GM21381 (cell line): ENCODE data around the gene TET2.
A peak's percentile ranks its signal among the peaks of the same experiment; 100 is the strongest.

Experiments
- ATAC-seq: cut with Tn5 transposase; IDR thresholded peaks from one replicate; pipeline ENCODE4 v1.9.1; 2021; ENCODE audit warnings: mild to moderate bottlenecking, moderate library complexity; ENCODE audit not compliant: unreplicated experiment

Gene TET2

DNA sequence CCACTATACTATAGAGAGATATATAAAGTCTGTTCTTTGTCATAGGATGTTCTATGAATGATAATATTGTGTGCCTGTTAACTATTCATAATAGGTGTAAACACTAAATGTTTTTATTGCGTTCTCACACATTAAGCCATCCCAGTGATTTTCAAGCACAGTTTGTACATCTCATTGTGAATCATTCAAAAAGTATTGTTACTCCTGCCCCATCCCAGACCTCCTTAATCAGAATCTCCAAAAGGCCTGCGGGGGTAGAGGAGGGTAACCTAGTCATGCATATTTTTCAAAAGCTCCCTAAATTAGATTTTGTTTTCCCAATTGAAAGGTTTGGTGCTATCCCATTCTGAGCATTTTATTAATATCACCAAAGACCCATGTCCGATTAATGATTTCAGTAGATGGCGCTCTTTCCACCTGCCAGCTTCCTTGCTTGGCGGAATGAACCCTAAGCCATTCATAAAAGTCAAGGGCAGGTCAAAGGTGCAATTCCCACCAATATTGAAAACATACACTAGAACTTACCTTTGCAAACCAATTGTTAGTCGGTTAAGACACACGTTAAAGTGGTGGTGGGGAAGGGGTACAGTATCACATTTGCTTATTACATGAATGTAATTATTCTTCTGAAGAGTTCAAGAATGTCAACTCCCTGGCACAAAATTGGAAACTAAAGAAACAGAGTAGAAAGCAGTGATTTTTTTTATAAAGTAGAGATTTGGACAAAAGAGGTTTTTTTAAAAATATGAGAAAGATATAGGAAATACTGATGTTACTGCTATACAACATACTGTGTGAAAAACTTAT is 5.8 kb upstream of the TET2 start:
- ATAC-seq = peak; percentile 36

DNA sequence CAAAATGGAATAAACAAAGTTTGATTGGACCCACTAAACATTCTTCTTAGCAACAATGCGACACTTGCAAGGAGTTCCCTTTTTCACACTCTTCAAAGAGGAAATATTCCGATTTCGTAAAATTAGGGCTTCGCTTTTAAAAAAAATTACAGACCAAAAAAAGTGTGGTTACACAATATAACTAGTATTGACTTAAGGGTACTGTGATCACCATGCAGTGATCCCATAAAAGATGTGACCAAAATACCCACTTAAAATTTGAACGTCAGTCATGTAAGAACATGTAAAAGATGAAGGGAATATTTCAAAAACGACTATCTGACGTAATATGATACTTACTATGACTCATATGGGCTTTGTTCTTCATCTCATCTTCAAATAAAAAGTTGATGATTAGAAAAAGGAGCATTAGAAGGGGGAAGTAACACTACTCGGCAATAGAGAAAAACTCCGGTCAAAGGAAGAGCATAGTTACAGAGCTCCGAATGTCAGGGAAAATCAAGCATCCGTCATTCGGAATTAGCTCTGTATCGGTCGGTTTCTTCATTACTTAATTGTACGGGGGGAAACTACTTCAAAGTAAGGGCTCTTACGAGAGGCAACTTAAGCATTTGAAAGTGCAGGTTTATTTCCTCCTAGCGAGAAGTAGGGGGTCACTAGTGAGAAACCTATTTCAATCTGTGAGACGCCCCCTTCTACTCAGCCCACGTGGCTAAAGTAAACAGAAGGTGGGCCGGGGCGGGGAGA is 1.3 kb upstream of the TET2 start:
- ATAC-seq = peak; percentile 2

DNA sequence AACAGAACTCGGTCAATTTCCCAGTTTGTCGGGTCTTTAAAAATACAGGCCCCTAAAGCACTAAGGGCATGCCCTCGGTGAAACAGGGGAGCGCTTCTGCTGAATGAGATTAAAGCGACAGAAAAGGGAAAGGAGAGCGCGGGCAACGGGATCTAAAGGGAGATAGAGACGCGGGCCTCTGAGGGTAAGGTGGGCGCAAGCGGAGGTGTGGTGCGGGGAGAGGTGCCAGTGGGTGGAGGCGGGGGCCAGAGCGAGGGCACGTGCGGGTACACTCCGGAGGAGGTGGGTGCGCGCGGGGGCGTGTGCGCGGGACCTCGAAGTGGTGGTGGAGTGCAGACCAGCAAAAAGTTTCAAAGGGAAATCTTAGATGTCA is 787 bp upstream of the TET2 start:
- peak; percentile 21 for ATAC-seq

DNA sequence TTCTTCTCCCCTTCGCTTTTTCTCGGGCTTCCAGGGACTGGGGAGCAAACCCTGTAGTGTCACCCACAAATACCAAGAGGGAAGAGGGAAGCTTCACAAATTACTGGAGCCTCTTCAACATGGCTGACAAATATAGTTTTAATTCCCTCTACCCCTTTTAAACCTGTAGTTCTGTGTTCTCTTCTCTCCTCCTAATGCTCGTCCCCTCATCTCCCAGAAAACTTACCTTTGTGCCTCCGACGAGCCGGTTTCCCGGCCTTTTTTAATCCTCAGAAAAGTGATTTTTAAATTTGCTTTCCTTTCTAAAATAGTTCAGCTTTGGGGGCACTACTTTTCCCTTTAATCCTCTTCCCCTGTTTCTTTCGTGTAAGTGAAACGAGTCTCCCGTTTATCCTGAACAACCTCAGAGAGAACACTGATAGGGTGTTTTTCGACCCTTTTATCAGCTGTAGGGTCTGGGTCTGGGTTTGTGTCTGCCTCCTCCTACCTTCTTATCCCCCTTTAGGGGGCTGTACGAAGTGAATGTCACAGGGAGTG is 408 bp downstream of the TET2 start:
- ATAC-seq = peak; percentile 2

DNA sequence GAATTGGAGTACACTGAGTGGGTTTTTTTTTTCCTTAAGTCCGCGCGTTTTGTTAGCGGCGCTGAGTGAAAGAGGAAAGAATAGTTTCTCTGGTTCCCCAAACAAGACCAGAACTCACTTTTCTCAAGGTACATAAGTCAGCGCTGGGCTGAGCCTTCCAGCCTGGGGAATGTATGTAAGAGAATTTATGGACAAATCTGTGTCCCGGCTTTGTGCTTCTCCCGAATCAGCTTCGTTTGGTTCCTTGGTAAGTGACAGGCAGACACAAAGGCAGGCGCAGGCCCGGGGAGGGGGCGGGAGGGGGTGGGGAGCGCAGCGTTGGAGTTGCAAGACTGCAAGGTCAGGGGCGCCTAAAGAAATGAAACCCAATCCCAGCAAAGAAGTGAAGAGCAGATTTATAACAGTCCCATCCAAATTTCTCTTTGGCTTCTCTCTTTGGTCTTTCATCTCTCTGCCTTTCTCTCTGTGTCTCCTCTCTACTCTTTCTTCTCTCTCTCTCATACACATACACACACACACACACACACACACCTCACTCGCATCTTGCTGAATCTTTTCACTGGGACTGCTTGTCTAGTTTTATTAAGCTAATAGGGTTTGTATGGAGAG is 981 bp downstream of the TET2 start:
- no peak for ATAC-seq

DNA sequence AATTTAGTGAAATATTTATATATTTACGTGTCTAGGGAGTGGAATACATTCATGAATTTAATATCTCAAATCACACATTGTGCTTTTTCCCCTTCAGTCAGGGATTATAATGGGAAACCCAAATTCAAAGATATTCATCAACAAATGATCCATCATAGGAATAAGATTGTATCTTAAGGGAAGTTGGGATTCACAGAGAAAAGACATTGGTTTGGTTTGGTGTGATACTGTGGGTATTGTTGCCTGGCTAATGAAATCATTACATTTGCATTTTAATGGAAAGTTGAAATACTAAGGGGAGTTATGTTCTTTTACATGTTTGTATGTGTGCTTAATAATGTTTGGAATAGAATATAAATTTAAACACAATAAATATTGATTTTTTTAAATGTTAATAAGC is 1.7 kb downstream of the TET2 start:
- no peak for ATAC-seq

DNA sequence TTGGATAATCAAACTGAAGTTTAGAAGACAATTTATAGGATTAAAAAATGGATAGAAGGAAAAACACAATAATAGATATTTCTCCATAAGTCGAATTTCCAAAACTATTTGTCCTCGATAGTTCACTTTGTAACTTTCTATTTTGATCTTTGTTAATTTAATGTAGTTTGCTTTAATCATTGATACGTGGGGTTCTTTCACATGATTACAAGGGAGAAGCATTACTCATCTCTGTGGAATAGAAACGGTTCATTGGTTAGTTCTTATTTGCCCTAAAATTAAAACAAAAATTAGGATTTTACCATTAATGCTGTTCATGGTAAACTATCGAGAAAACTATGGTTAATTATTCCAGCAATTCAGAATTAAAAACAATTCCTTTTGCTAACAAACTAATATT is 2.1 kb downstream of the TET2 start:
- ATAC-seq = no peak

DNA sequence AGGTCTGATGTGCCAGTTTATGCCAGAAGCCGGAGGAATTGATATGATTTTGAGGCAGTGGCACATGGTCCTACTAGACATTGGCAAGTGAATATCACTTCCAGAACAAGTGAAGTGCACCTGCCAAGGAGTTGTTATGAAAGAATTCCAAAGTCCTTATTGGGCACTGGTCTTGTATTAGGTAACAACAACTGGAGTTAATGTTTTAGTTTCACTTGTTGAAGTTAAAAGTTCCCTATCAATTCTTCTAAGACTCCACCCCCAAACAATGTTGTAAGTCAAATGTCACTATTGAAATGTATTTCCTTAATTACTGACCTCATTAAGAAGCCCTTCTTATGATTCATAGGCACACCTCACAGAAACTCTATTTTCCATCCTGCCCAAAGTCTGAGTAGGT is 3.1 kb downstream of the TET2 start:
- no peak for ATAC-seq

DNA sequence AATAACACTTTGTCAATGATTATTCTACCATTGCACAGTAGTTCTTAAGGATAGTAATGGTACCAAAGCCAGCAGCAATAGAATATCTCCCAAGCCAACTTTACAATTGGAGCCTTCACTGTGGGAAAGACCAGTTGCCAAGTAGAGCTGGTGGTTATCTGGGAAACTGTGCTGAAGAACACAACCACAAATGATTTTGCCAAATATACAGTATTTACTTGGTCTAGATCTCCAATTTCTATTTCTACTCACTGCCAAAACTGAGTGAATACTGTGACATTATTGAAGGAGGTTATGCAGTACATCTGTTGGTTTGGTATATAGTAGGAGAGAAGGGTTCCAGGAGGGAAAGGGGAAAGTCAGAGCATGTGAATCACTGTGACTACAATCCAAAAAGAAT is 3.8 kb downstream of the TET2 start:
- no peak for ATAC-seq

DNA sequence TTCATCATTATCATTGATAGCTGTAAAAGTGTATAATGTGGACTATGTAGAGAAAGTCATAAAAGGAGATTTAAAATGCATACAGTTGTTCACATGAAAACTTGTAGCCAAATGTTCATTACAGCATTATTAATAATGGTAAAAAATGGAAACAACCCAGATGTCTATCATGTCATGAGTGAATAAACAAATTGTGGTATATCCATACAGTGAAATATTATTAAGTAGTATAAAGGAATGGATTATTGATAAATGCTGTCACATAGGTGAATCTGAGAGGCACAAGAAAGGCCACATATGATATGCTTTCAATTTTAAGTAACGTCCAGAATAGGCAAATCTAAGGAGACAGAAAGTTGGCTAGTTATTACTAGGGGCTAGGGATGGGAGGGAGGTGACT is 7.1 kb downstream of the TET2 start:
- ATAC-seq = no peak

DNA sequence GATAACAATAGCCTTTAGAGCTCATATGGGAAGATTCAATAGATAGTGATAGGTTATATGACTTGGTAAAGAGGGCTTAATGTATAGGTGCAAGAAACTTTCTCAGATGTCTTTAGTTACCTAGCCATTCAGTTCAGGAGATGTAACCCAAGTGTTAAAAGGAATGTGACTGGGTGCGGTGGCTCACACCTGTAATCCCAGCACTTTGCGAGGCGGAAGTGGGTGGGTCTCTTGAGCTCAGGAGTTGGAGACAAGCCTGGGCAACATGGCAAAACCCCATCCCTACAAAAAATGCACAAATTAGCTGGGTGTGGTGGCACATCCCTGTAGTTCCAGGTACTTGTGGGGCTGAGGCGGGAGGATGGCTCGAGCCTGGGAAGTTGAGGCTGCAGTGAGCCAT is 7.9 kb downstream of the TET2 start:
- no peak for ATAC-seq

DNA sequence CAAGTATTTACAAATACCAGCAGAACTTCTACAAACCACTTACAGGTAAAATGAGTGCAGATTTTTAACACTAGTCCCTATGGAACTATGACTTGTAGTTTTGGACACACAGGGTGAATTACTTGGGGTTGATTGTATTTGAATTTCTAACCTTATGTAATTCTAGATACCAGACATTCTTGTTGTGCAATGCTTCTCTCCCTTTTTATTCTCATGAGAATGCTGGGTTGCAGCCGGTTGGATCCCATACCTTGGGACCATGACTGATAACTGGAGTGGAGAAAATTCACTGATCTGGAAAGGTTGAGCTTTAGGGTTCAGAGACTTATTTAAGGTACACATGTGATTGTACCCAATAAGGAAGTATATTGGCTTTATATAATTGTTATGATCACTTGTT is 8.8 kb downstream of the TET2 start:
- ATAC-seq = no peak

DNA sequence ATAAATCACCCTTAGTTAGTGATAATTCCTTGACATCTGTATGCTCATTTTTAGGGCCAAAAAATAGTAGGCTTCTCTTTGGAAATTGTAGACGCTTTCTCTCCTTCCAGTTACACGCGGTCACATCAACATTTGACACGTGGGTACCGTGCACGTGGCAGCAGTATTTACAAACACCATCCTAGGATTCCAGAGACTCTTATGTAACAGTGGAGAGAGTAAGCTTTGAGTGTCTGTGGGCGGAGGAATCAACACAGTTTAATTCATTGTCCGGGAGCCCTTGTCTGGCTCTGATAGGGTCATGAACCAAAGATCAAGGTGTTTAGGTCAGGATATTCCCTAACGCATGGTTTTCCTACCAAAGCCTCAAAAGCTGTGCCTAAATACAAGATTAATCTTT is 12.2 kb downstream of the TET2 start:
- no peak for ATAC-seq

DNA sequence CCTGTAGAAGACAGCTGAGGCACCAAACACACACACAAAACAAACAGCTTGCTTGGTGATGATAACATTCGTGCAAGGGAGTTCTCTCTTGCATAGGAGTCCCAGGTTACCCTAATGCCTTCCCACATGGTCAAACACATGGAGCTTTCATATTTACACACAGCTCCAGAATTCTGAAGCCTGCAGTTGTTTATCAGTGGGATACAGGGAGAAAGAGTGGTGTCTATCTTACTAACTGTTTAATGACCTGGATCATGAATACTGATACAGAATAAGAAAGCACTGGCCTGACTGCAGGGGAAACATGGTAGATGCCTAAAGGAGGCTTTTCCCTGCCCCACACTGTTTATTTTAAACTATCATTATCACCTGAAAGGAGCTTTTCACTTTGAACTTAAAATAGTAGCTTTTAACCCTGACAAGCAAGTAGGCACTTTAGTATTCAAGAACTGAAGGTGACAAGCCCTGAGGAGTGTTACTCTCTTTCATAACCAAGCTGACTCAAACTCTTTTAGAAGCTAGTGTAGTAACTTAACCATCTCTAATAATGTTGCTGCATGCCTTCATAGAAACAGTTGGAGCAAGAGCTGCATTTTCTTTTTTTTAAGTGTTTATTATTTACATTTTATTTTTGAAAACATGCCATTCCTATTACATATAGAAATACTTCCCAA is 15.6 kb downstream of the TET2 start:
- no peak for ATAC-seq

DNA sequence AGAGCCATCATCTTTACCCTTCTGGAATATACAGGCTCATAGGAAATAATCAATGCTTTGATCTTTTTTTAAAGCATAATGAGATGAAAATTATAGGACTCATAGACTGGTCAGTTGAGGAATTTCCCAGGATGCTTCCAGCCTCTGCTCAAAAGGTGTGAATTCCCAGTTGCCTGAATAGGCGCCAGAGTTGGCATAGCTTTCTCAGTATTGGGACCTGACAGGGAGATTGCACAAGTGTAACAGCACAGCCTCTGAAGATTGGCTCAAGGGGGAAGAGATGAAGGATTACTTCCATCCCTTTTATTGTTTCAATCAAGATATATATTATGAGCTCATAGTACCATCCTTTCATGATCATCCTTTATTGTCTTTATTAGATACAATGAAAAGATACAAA is 17.9 kb downstream of the TET2 start:
- no peak for ATAC-seq

DNA sequence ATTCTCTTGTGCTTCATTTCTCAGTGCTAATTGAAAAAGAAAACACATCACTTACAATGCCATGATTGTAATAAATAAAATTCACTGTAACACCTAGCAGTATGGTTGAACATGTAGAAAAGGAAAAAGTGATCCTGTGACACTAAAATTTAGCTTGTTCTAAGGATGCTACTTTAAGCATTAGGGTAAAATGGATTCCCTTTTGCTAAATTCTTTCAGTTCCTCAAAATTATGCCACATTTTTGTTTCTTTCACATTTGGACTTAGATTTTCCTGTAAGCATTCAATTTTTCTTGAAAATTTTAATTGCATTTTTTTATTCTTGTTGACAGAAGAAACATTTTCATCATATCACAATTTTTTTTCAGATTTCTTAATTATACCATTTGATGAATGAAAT is 19.4 kb downstream of the TET2 start:
- no peak for ATAC-seq

DNA sequence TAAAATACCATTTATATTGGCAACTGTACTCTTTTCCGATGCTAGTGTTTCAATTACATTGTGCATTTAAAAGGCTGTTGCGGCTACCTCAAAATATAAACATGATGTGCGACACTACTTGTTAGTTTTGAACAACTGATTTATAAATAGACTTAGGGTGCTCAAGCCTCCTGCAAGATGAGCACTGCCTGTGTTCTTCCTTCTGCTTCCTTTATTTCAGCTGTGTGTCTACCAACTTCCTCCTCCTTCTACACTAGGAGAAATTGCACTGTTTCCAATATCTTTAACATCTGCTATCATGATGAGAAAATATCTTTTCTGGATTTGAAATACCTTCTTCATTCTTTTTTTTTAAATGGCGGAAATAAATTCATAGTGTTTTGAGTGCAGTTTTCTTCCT is 24.0 kb downstream of the TET2 start:
- no peak for ATAC-seq

DNA sequence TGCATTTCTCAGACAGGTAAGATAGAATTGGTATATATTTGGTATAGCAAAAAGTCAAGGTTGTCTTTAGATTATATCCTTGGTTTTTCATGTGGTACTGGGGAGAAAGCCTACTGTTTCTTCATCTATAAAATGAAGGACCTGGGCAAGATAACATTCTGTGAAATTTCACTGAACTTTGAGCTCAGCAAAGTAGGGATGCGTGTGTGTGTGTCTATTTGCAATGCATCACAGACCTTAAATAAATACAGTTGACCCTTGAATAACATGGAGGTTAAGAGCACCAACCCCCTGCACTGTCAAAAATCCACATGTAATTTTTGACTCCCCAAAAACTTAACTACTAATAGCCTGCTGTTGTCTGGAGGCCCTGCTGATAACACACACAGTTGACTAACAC is 25.2 kb downstream of the TET2 start:
- no peak for ATAC-seq

DNA sequence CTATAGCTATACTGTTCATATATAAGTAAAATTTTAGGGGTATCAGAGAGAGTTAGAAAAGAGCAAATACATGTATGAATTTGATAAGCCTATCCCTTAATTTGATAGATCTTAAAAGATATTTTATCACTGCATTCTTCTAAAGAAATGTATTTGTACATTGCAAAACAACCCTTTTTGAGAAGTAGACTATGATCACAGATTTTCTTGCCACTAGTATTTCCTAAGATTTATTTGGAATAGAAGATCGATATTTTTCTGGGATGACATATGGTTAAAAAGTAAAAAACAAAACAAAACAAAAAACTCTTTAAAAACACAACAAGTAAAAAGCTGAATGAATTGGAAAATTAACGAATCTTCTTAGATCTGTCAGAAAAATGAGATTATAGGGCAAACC is 27.4 kb downstream of the TET2 start:
- ATAC-seq = no peak

DNA sequence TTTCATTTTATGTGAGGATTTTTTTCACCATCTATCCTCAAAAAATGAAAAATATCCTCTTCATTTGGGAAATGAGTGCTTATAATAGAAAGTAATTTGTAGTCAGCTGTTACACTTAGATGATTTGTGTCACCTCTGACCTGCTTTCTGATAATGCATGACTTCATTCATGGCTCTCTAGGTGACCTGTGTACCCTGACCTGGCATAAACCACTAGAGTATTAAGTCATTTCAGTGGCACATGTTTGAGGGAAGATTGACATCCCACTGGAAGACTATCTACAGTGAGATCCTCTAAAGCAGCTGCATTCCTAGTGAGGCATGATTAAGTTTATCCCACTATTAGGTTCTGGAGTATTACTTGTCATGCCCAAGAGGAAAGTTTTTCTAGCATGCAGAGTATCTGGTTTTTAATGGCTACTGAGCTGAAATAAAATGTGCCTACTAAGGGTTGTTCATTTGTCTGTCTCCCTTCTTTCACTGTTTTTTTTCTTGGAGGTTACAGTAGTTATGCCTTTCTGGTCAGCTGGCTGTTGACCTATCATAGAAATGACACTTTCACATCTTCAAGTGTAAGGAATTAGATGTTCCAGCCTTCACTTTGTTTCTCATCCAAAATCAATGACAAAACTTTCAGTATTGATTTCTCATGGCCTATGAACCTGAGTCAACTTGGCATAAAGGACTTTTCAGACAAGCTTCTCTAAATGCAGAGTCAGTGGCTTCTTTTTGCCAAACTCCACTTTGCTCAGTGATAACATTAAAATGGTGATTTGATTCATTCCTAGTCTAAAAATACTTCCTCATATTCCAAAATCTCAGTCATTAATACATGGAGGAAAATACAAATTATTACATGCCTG is 33.1 kb downstream of the TET2 start:
- ATAC-seq = no peak
